ENCODE data around the gene PROSER3.

PROSER3 gene

DNA sequence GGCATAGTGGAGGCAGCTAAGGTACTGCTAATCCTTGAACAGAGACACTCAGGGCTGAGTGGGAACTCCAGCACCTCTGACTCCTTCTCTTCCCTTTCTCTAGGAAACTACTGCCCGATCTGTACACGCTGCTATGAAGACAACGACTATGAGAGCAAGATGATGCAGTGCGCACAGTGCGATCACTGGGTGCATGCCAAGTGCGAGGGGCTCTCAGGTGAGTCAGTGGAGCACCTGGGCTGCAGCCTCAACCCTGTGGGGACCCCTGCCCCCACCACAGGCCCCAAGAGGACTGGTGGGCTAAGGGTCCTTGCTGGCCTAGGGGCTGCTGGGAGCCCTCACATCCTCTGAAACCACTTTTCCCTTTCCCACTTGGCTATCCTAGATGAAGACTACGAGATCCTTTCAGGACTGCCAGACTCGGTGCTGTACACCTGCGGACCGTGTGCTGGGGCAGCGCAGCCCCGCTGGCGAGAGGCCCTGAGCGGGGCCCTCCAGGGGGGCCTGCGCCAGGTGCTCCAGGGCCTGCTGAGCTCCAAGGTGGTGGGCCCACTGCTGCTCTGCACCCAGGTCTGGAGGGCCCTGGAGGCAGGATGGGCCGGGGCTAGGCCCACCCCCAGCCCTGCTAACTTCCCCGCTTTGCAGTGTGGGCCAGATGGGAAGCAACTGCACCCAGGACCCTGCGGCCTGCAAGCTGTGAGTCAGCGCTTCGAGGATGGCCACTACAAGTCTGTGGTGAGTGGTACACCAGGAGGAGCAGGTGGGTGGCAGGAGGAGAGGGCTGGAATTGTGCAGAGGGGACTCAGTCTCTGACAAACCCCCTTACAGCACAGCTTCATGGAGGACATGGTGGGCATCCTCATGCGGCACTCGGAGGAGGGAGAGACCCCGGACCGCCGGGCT is 30.7 kb upstream of the PROSER3 start:
- no peaks in the 10 kb centered on the region for H3K9me3 ChIP-seq (ENCODE audit: control insufficient read depth, insufficient read depth, low read length)
- no peak overlapping the region for H3K4me2 ChIP-seq (ENCODE audit: low read length)
- no peak overlapping the region for H3K27ac ChIP-seq (ENCODE audit: low read depth, low read length)
- H3F3A ChIP-seq (ENCODE audit: control insufficient read depth, insufficient read depth) = no peaks in the 10 kb centered on the region
- H3K79me2 ChIP-seq (ENCODE audit: control insufficient read depth, low read length) = 0 out of 2 replicates have a peak, but pooled peaks cover 3% of the 10 kb centered on the region
- no peaks in the 10 kb centered on the region for H3K4me1 ChIP-seq (ENCODE audit: control insufficient read depth, low read length)
- peaks cover 96% of the 10 kb centered on the region for H3K36me3 ChIP-seq (ENCODE audit: control insufficient read depth, low read length)
- no peak overlapping the region for H3K4me3 ChIP-seq (ENCODE audit: low read length)
- H4K20me1 ChIP-seq (ENCODE audit: control insufficient read depth, insufficient read depth, low read depth, low read length) = no peaks in the 10 kb centered on the region
- TF ChIP-seq EZH2phosphoT487 (IDR thresholded peaks at IDR 0.05; ENCODE audit: borderline replicate concordance, low read length) = no peak
- TF ChIP-seq, protein P1, sequence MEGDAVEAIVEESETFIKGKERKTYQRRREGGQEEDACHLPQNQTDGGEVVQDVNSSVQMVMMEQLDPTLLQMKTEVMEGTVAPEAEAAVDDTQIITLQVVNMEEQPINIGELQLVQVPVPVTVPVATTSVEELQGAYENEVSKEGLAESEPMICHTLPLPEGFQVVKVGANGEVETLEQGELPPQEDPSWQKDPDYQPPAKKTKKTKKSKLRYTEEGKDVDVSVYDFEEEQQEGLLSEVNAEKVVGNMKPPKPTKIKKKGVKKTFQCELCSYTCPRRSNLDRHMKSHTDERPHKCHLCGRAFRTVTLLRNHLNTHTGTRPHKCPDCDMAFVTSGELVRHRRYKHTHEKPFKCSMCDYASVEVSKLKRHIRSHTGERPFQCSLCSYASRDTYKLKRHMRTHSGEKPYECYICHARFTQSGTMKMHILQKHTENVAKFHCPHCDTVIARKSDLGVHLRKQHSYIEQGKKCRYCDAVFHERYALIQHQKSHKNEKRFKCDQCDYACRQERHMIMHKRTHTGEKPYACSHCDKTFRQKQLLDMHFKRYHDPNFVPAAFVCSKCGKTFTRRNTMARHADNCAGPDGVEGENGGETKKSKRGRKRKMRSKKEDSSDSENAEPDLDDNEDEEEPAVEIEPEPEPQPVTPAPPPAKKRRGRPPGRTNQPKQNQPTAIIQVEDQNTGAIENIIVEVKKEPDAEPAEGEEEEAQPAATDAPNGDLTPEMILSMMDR (IDR thresholded peaks at IDR 0.05; ENCODE audit: low read depth, low read length, poor library complexity, severe bottlenecking) = no peak
- no peaks in the 10 kb centered on the region for H3K9me2 ChIP-seq (replicated peaks; ENCODE audit: control insufficient read depth, low read length)
- H3K27me3 ChIP-seq (ENCODE audit: control insufficient read depth, low read length) = no peaks in the 10 kb centered on the region

DNA sequence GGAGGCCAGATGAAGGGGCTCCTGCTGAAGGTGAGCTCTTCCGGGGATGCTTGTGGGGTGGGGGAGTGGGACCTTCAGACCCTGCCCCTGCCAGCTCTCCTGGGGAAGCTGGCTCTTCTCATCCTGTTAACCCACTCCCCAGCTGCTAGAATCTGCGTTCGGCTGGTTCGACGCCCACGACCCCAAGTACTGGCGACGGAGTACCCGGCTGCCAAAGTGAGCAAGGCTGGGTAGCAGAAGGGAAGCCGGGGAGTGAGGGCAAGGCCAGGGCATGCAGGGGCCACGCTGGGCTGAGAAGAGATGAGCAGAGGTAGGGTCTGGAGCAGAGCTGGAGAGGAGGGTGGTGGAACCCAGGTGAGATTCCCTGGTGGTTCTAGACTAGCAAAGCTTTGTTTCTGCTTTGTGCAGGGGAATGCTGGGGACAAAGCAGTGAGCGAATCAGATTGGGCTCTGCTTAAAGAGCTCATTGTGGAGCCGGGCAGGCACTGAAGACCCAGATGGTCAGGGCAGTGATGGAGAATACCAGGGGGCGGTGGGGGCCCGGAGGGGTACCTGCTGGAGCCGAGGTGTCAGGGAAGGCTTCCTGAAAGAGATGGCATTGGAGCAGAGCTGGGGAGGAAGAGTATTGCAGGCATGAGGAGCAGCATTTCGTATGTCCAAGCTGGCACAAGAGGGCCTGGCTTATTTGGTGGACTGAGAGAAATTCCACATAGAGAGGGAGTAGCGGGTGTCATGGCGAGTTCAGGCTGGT is 29.8 kb upstream of the PROSER3 start:
- H3K27me3 ChIP-seq (ENCODE audit: control insufficient read depth, low read length) = no peaks in the 10 kb centered on the region
- H3K27ac ChIP-seq (ENCODE audit: low read depth, low read length) = no peak overlapping the region
- no peak overlapping the region for H3K4me3 ChIP-seq (ENCODE audit: low read length)
- H3F3A ChIP-seq (ENCODE audit: control insufficient read depth, insufficient read depth) = no peaks in the 10 kb centered on the region
- H3K4me1 ChIP-seq (ENCODE audit: control insufficient read depth, low read length) = no peaks in the 10 kb centered on the region
- H3K9me3 ChIP-seq (ENCODE audit: control insufficient read depth, insufficient read depth, low read length) = no peaks in the 10 kb centered on the region
- TF ChIP-seq, protein P1 (IDR thresholded peaks at IDR 0.05; ENCODE audit: low read depth, low read length, poor library complexity, severe bottlenecking) = no peak
- no peak for TF ChIP-seq EZH2phosphoT487 (IDR thresholded peaks at IDR 0.05; ENCODE audit: borderline replicate concordance, low read length)
- no peaks in the 10 kb centered on the region for H3K9me2 ChIP-seq (replicated peaks; ENCODE audit: control insufficient read depth, low read length)
- no peaks in the 10 kb centered on the region for H4K20me1 ChIP-seq (ENCODE audit: control insufficient read depth, insufficient read depth, low read depth, low read length)
- no peak overlapping the region for H3K4me2 ChIP-seq (ENCODE audit: low read length)
- no peaks in the 10 kb centered on the region for H3K79me2 ChIP-seq (ENCODE audit: control insufficient read depth, low read length)
- H3K36me3 ChIP-seq (ENCODE audit: control insufficient read depth, low read length) = peaks cover 96% of the 10 kb centered on the region

DNA sequence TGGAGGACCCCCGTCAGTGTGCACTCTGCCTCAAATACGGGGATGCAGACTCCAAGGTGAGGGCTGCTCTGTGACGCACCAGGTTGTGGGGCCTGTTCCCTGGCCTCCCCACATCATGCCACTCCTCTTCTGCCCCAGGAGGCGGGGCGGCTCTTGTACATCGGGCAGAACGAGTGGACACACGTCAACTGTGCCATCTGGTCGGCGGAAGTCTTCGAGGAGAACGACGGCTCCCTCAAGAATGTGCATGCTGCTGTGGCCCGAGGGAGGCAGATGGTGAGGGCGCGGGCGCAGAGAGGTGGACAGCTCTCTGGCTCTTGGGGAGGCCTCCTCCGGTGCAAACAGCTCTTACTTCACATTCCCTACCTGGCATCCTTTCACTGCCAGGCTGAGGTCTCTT is 29.0 kb upstream of the PROSER3 start:
- H3K27me3 ChIP-seq (ENCODE audit: control insufficient read depth, low read length) = no peaks in the 10 kb centered on the region
- H3K4me1 ChIP-seq (ENCODE audit: control insufficient read depth, low read length) = no peaks in the 10 kb centered on the region
- H3K79me2 ChIP-seq (ENCODE audit: control insufficient read depth, low read length) = no peaks in the 10 kb centered on the region
- no peaks in the 10 kb centered on the region for H3K9me2 ChIP-seq (replicated peaks; ENCODE audit: control insufficient read depth, low read length)
- H3K4me3 ChIP-seq (ENCODE audit: low read length) = no peak overlapping the region
- H4K20me1 ChIP-seq (ENCODE audit: control insufficient read depth, insufficient read depth, low read depth, low read length) = no peaks in the 10 kb centered on the region
- H3F3A ChIP-seq (ENCODE audit: control insufficient read depth, insufficient read depth) = no peaks in the 10 kb centered on the region
- H3K27ac ChIP-seq (ENCODE audit: low read depth, low read length) = no peak overlapping the region
- no peak for TF ChIP-seq EZH2phosphoT487 (IDR thresholded peaks at IDR 0.05; ENCODE audit: borderline replicate concordance, low read length)
- H3K9me3 ChIP-seq (ENCODE audit: control insufficient read depth, insufficient read depth, low read length) = no peaks in the 10 kb centered on the region
- H3K4me2 ChIP-seq (ENCODE audit: low read length) = no peak overlapping the region
- H3K36me3 ChIP-seq (ENCODE audit: control insufficient read depth, low read length) = peaks cover 96% of the 10 kb centered on the region
